NCI-H146 (cell line): ENCODE data around the gene GLB1L3.
"Not testable (repeated sequence)": the region's sequence is repeated elsewhere in the genome, so short reads cannot be mapped to it uniquely, and the experiment has no call there.

ENCODE experiments used
- DNase-seq: peaks from one replicate; lab custom pipeline; 2025; lab: John Stamatoyannopoulos, UW

Gene GLB1L3

DNA sequence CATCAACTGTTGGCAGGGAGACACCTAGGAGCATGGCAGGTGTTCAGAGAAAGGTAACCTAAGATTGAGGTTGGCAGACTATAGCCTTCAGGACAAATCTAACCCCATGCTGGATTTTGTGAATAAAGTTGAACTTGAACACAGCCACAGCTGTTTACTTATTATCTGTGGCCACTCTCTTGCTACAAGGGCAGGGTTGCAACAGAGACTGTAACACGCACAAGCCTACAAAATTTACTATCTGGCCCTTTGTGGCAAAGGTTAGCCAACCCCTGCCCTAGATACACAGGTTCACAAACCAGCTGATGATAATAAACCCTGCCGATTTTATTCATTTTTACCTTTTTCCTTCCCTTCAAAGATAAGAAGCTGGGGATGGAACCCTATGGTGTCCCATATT is 25.5 kb upstream of the GLB1L3 start:
- DNase-seq, result no peak

DNA sequence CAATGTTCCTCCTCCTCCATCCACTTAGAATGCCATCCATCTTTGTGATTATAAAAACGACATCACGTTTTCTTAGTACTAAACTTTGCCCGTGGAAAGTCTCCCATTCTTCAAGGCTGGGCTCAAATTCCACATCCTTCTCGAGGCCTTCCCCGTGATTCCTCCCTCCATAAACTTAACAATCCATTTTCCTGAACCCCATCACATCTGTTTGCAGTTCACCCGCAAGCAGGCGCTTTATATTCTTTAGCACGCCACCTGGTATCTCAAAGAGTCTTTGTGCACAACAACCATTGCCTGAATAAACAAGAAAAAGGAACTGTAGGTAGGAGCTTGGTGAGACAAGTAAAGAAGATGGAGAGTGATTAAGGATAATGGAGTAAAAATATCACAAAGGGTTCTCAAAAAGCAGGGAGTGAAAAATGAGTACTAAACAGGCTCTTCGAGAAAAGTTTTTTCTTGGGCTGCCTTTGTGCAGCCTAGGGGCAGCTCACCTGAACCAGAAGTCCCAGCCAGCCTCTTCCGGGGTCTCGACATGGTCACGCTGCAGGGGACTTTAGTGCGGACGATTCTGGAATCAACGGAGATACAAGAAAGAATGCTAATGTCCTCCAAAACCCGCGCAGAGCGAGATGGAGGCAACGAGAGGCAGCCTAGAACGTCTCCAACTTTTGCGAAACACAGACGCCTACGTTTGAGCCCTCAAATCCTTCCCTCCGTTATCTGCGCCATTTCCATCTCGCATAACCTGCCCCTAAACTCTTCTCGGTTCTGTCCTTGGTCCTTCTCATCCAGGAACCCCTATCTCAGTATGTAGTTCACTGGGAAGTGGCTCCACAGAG is 23.6 kb upstream of the GLB1L3 start:
- peak; percentile 70 for DNase-seq

DNA sequence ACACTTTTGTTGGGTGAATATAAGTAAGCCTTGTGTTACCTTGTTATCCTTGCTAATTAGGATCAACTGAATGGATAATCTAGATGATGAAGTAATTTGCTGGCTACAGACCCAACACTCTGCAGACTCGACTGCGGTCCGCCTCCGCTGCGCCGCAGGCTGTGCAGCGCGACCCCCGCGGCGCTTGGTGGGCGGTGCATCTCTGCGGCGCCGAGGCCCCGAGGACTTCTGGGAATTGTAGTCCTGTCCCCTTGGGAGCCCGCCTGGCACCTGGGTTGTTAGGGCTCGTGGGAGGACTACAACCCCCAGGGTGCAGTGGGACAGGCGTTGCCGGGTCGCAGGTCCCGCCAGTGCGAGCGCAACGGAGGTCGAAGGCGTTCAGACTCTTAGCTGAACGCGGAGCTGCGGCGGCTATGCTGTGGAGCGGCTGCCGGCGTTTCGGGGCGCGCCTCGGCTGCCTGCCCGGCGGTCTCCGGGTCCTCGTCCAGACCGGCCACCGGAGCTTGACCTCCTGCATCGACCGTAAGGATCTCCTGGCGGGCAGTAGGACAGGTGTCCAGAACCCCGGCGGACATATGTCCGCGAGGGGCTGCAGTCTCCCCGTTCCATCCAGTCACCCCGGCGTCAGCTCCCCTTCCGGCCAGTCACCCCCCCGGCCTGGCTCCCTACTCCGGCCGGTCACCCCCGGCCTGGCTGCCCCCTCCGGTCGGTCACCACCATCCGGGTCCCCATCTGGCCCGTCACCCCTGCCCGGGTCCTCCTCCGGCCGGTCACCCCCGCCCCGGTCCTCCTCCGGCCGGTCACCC is 22.8 kb upstream of the GLB1L3 start, which contains the start of the genes ACAD8 and THYN1:
Gene ACAD8 (plus strand): TSS at position 381 of the 806 bp plus-strand sequence. CDS start 33 bp downstream, at position 414.
Gene THYN1 (minus strand): TSS at position 165 of the 806 bp plus-strand sequence. CDS start 470 bp downstream, outside the sequence.
- peak; percentile 98 for DNase-seq

GRCh38 chr11:134254433-134255183 is 21.6 kb upstream of the GLB1L3 start:
- no peak for DNase-seq

- not testable (repeated sequence) for DNase-seq
Measured at GRCh38 chr11:134255184-134255561, 21.0 kb upstream of the GLB1L3 start.

GRCh38 chr11:134257101-134257500 is 19.1 kb upstream of the GLB1L3 start:
- no peak for DNase-seq

DNA sequence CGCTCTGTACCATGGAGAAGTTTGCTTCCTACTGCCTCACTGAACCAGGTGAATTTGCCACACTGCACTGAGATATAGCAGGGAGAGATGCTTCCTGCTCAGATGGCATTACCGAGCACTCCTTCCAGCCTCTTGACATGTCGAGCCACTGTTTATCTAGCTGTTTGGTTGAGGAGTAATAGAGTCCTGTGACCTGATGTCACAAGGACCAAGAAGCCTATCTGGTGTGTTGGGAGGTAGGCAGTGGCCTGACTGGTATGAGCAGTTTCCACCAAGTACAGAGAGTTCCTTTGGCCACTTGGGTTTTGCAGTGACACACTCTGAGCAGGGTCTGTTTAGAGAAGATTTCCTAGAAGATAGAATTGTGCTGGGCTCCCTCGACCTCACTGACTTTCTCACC is 17.6 kb upstream of the GLB1L3 start:
- no peak for DNase-seq

GRCh38 chr11:134260503-134260902 is 15.7 kb upstream of the GLB1L3 start:
- no peak for DNase-seq

GRCh38 chr11:134260983-134261382 is 15.2 kb upstream of the GLB1L3 start:
- no peak for DNase-seq

DNA sequence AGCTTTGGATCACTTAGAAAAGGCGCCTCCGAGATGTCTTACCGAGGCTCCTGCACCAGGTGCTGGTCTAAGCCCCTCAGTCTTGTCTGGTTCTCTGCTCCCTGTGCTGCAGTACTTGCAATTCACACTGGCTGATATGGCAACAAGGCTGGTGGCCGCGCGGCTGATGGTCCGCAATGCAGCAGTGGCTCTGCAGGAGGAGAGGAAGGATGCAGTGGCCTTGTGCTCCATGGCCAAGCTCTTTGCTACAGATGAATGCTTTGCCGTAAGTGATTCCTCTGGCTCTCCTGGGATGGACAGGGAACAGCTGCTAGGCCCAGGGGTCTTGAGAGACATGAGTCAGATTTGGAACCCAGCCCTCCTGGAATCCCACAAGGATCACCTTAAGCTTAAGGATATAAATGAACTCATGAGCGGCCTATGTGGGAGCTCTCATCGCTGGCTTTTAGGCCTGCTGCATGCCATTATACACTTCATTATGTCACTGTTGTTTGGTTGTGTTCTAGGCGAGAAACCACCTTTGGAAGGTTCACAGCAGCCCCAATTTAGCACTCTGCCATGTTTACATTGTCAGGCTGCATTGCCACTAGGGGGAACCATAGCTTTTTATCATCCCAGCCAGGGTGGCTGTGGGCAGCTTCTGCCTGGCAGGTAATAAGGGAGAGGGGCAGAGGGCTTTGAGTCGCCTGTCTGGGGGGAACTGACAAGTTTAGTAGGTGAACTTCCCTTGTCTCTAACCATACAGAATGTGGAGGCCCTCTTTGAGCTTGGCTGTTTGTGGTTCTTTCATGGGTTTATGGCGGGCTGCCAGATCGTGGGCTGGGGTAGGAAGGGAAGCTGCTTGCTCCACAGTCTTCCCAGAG is 14.3 kb upstream of the GLB1L3 start:
- DNase-seq, result peak; percentile 35

GRCh38 chr11:134264966-134265764 is 11.0 kb upstream of the GLB1L3 start:
- no peak for DNase-seq

DNA sequence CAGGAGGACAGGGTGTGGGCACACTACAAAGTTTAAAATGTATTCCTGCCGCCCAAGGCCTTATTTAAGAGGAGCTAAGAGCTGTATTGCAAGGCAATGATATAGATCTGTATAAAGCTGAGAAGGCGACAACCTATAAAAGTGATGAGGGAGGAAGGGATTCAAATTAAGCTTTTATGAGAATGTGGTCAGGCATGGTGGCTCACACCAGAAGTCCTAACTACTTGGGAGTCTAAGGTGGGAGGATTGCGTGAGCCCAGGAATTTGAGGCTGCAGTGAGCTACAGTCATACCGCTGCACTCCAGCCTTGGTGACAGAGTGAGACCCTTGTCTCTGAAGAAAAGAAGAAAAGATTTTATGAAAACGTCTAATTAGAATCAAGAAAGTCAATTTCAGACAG is 9.7 kb upstream of the GLB1L3 start:
- no peak for DNase-seq

DNA sequence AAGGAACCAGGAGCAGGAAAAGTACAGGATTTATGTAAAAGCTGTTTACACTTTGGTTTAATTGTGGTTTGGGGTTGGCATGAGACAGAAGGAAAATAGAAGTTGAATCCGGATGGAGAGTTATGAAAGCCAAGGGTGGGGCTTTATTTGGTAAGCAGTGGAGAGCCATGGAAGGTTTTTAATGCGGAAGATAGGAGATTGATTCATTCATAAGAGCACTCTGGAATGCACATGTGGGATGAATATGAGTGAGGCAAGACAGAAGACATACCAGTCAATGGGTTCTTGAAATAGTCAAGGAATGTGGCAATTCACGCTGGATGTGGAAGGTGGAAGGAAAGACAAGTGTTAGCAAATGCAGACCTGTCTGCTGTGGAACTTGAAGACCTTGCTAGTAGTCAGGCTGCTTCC is 9.3 kb upstream of the GLB1L3 start:
- DNase-seq, result no peak

DNA sequence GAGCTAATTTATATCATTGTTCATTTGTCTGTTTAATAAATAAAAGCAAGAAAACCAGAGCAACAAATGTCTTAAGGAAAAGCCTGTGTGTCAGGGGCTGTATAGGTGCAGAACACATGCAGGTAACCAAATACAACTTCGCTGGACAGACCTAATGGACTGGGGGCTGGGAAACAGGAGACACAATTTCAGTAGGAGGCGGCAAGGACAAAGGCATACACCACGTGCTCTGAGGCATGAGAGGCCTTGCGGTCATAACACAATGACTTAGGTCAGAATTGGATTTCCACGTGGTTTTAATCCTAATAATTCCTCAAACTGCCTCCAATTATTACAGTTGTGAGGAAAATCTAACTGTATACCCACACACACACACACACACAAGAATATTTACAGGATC is 8.7 kb upstream of the GLB1L3 start:
- DNase-seq, result no peak

DNA sequence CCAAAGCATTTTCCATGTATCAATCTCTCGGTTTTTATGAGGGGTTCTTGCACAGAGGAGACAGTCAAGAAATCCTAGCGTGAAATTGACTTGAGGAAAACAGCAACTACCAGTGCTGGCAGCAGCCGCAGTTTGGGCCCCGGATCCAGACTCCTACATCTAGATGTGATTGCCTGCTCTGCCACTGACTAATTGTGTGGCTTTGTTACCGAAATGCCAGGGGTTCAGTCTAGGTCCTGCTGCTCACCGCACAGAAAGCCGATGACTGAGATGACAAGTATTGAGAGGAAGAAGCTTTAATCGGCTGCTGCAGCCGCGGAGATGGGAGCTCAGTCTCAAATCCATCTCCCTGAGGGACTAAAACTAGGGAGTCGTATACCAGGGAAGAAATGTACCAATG is 8.2 kb upstream of the GLB1L3 start:
- no peak for DNase-seq

GRCh38 chr11:134270250-134270714 is 5.9 kb upstream of the GLB1L3 start:
- peak; percentile 39 for DNase-seq

GRCh38 chr11:134271978-134272377 is 4.2 kb upstream of the GLB1L3 start:
- no peak for DNase-seq

DNA sequence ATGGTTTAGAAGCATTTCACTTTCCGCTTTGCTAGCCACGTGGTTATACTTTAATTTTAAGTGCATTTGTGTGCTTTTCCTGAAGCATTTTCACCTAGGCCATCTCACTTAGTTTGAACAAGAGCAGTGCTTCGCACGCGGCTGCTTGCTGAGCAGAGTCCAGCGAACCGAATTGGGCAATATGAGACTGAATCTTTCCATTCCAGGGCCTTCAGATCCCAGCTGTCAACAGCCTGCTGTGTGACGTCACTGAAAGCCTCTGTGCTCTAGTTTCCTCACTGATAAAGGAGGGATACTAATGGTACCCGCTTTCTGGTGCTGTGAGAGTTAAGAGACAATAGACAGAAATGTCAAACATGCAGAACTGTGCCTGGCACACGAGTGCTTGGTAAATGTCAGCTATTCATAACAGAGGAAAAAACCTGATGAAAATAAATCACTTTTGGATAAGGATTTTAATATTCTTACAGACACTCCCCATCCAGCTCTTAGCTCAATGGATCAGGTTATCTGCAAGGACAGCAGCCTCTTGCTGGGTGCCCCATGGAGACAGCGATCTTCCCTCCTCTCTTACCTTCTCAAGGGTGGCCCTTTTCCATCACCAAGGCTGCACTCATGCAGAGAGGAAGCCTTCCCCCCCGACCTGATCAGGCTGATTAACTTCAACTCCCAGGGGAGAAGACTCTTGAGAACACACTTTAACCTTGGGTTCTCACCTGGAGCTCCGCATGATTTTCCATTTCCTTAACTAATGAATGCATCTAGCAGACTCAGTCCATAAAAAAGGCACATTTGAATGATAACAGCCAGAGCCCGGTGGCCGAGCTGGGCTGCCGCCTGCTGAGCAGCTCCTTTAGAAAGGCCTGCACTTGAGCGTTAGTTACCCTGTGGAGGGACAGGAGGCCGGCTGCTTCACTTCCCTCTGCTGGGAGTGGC is 3.5 kb upstream of the GLB1L3 start:
- DNase-seq, result peak; percentile 64

DNA sequence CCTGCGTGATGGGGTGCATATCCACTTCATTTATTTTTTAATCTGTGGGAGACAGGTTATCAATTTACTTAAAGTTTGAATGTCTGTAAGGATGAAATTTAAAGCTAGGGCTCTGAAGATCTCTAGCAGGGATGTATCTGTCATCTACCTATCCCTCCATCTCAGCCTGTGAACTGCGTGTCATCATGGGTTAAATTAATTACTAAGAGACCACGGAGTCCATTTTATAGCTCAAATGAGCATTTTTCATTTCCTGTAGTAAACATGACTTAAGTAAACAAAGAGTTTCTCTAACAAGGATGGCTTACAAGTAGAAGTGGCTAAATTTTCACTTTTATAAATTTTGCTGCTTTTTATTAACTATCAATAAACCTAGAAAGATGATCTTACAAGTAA is 2.9 kb upstream of the GLB1L3 start:
- DNase-seq, result no peak
